Measurements from ENCODE around the gene ACSL1. TPM values are rescaled to one million over a fixed set of nuclear protein-coding genes. Genes with fewer than 3 reads are reported as not detected.
A peak's percentile ranks its signal among the peaks of the same experiment; 100 is the strongest.

The ACSL1 gene
- total RNA-seq, 1 experiment from 2014 or later, result 20.0 TPM

DNA sequence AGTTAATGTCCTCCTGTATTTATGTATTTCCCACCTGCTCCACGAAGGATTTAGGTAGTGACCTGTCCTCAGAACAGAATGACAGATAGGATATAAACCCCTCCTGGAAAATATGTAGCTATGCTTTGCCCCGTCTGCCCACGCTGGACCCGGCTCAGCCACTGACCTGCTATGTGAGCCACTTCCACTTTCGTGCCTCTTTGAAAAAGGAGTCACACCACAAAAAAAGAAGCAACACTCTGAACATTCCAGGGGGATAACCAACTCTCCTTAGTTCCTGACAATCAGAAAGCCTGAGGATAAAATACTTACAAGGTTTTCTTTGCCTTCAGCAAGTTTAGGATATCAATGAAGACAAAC is 11.1 kb downstream of the ACSL1 start:
- H4K20me1 ChIP-seq (ENCODE audit: low read length), result no peaks in the 10 kb centered on the region
- H3K36me3 ChIP-seq (ENCODE audit: low read depth, low read length), result no peaks in the 10 kb centered on the region
- no TSS peak for BruUV-seq (replicated peaks)
- 0 out of 2 replicates have a peak overlapping the region, but pooled peaks have one; percentile 4 for H3K27ac ChIP-seq (ENCODE audit: low read length)
- H3K27me3 ChIP-seq (ENCODE audit: low read length), result no peaks in the 10 kb centered on the region
- H3F3A ChIP-seq (ENCODE audit: low read length, unreplicated experiment), result no peaks in the 10 kb centered on the region
- H3K79me2 ChIP-seq (ENCODE audit: low read length), result peaks cover 53% of the 10 kb centered on the region
- DNase-seq, result no peak
- TF ChIP-seq EZH2 (IDR thresholded peaks at IDR 0.05; ENCODE audit: low read length, unreplicated experiment), result no peak
- no peak for TF ChIP-seq EZH2phosphoT487 (IDR thresholded peaks at IDR 0.05; ENCODE audit: borderline replicate concordance, low read length)
- TF ChIP-seq, protein P1, sequence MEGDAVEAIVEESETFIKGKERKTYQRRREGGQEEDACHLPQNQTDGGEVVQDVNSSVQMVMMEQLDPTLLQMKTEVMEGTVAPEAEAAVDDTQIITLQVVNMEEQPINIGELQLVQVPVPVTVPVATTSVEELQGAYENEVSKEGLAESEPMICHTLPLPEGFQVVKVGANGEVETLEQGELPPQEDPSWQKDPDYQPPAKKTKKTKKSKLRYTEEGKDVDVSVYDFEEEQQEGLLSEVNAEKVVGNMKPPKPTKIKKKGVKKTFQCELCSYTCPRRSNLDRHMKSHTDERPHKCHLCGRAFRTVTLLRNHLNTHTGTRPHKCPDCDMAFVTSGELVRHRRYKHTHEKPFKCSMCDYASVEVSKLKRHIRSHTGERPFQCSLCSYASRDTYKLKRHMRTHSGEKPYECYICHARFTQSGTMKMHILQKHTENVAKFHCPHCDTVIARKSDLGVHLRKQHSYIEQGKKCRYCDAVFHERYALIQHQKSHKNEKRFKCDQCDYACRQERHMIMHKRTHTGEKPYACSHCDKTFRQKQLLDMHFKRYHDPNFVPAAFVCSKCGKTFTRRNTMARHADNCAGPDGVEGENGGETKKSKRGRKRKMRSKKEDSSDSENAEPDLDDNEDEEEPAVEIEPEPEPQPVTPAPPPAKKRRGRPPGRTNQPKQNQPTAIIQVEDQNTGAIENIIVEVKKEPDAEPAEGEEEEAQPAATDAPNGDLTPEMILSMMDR (conservative IDR thresholded peaks at IDR 0.05; ENCODE audit: low read depth, low read length), result no peak
- POLR2A ChIA-PET (ENCODE audit: unreplicated experiment), result no interaction called here
- intact Hi-C loops (cut with micrococcal nuclease), result no loop called here
- H3K9me3 ChIP-seq (ENCODE audit: low read length), result no peaks in the 10 kb centered on the region
- no peaks in the 10 kb centered on the region for H3K9me2 ChIP-seq (replicated peaks; ENCODE audit: low read length)
- ATAC-seq, result peak; percentile 28
- peak overlapping the region; percentile 54 for H3K4me3 ChIP-seq (ENCODE audit: low read length)
- no peak overlapping the region for H3K9ac ChIP-seq (ENCODE audit: low read length)
- peak overlapping the region; percentile 23; the same call in 1 of the 2 replicates for H2AFZ ChIP-seq (ENCODE audit: low read length)
- peak overlapping the region; percentile 77 for H3K4me2 ChIP-seq (ENCODE audit: low read length)
- peaks cover 41% of the 10 kb centered on the region for H3K4me1 ChIP-seq (ENCODE audit: insufficient read depth, low read length)
- CTCF ChIA-PET, result no interaction called here

DNA sequence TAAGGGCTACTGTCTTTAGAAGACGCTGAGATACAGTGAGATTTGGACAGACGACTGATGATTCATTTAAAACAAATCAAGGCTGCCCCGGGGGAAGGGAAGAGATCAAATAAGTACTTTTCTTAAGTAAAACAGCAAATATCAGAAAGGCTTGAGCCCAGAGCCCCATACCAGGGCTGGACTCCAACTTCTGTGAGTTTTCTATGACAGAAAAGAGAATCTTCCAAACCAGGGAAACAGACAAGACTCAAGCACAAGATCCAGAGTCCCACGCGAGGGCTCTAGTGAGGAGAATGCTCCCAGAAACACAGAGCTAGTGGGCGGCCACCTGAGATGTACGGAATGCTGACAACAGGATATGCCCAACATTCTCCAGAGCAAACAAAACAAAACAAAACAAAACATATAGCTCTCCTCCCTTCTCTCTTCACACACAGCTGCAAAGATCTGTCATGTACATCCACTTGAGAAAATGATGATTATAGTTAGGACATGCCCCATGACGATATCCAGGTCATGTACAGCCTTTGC is 13.1 kb downstream of the ACSL1 start:
- H3K4me3 ChIP-seq (ENCODE audit: low read length), result peak overlapping the region; percentile 32; the same call in 1 of the 2 replicates
- H3F3A ChIP-seq (ENCODE audit: low read length, unreplicated experiment), result no peaks in the 10 kb centered on the region
- H3K4me2 ChIP-seq (ENCODE audit: low read length), result peak overlapping the region; percentile 77
- TF ChIP-seq, protein P1 (conservative IDR thresholded peaks at IDR 0.05; ENCODE audit: low read depth, low read length), result no peak
- TF ChIP-seq EZH2phosphoT487 (IDR thresholded peaks at IDR 0.05; ENCODE audit: borderline replicate concordance, low read length), result no peak
- no TSS peak for BruUV-seq (replicated peaks)
- no peaks in the 10 kb centered on the region for H4K20me1 ChIP-seq (ENCODE audit: low read length)
- CTCF ChIA-PET, result interaction anchor here (0.6 kb wide), 1 partner anchor 46 kb away, joined by 3 read pairs; no protein-coding TSS in a partner anchor
- H3K9me3 ChIP-seq (ENCODE audit: low read length), result no peaks in the 10 kb centered on the region
- POLR2A ChIA-PET (ENCODE audit: unreplicated experiment), result no interaction called here
- H3K27ac ChIP-seq (ENCODE audit: low read length), result peak overlapping the region; percentile 49
- peak; percentile 51 for ATAC-seq
- intact Hi-C loops (cut with micrococcal nuclease), result no loop called here
- H3K4me1 ChIP-seq (ENCODE audit: insufficient read depth, low read length), result peaks cover 55% of the 10 kb centered on the region
- peaks cover 44% of the 10 kb centered on the region for H3K79me2 ChIP-seq (ENCODE audit: low read length)
- H3K9ac ChIP-seq (ENCODE audit: low read length), result no peak overlapping the region
- H2AFZ ChIP-seq (ENCODE audit: low read length), result no peak overlapping the region
- H3K9me2 ChIP-seq (replicated peaks; ENCODE audit: low read length), result no peaks in the 10 kb centered on the region
- no peaks in the 10 kb centered on the region for H3K27me3 ChIP-seq (ENCODE audit: low read length)
- H3K36me3 ChIP-seq (ENCODE audit: low read depth, low read length), result no peaks in the 10 kb centered on the region
- DNase-seq, result peak; percentile 61

DNA sequence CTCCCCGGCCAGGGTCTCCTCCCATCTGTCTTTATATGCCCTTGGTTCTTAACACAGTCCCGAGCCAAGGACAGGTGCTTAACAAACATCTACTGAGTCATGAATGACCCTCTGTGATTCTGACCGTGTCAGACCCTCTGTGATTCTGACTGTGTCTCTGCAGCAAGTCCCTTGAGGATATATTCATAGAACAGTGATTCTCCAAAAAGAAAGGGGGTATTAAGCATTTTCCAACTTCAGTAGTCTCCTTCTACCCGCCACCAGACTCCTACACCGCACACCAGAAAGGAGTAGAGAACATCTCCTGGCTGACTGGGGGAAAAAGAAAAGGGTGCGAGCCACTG is 13.6 kb downstream of the ACSL1 start:
- Histone ChIP-seq H3F3A (ENCODE audit: low read length, unreplicated experiment) (no peaks in the 10 kb centered on the region), H3K36me3 (ENCODE audit: low read depth, low read length) (no peaks in the 10 kb centered on the region), H3K79me2 (ENCODE audit: low read length) (peaks cover 44% of the 10 kb centered on the region), H3K9ac (ENCODE audit: low read length) (no peak overlapping the region), H4K20me1 (ENCODE audit: low read length) (no peaks in the 10 kb centered on the region), H3K27ac (ENCODE audit: low read length) (no peak overlapping the region), H3K9me2 (replicated peaks; ENCODE audit: low read length) (no peaks in the 10 kb centered on the region), H3K4me3 (ENCODE audit: low read length) (no peak overlapping the region), H3K4me2 (ENCODE audit: low read length) (peak overlapping the region; percentile 77), H3K27me3 (ENCODE audit: low read length) (no peaks in the 10 kb centered on the region), H3K4me1 (ENCODE audit: insufficient read depth, low read length) (peaks cover 61% of the 10 kb centered on the region), H2AFZ (ENCODE audit: low read length) (no peak overlapping the region), H3K9me3 (ENCODE audit: low read length) (no peaks in the 10 kb centered on the region)
- no peak for DNase-seq
- ChIA-PET CTCF (no interaction called here), POLR2A (ENCODE audit: unreplicated experiment) (no interaction called here)
- TF ChIP-seq EZH2phosphoT487 (IDR thresholded peaks at IDR 0.05; ENCODE audit: borderline replicate concordance, low read length) (no peak), EZH2 (IDR thresholded peaks at IDR 0.05; ENCODE audit: low read length, unreplicated experiment) (no peak)
- TF ChIP-seq, protein P1 (conservative IDR thresholded peaks at IDR 0.05; ENCODE audit: low read depth, low read length), result no peak
- no TSS peak for BruUV-seq (replicated peaks)
- no peak for ATAC-seq
- intact Hi-C loops (cut with micrococcal nuclease), result no loop called here
